Adipocyte (in vitro differentiated cells): ENCODE data around the gene HCFC2.

Experiments
- DNase-seq: peaks from one replicate; pipeline ENCODE4 v3.0.0-alpha.2; 2015; ENCODE audit warnings: low read depth
- H3K27me3 ChIP-seq: replicated peaks from 2 replicates; pipeline ENCODE4 v1.7.0; 2013; ENCODE audit warnings: mild to moderate bottlenecking, low read length, moderate library complexity; ENCODE audit not compliant: control insufficient read depth, insufficient read depth
- H3K36me3 ChIP-seq: 2 replicates; pipeline ENCODE4 v1.7.0; 2013; ENCODE audit warnings: low read length, mild to moderate bottlenecking, moderate library complexity; ENCODE audit not compliant: control insufficient read depth, insufficient read depth, severe bottlenecking
- H3K4me1 ChIP-seq: 2 replicates; pipeline ENCODE4 v1.7.0; 2013; ENCODE audit warnings: mild to moderate bottlenecking, low read length, moderate library complexity; ENCODE audit not compliant: control insufficient read depth, insufficient read depth
- H3K4me3 ChIP-seq: 2 replicates; pipeline ENCODE4 v1.7.0; 2013; ENCODE audit warnings: mild to moderate bottlenecking, low read length, moderate library complexity
- H3K9ac ChIP-seq: 2 replicates; pipeline ENCODE4 v1.7.0; 2013; ENCODE audit warnings: mild to moderate bottlenecking, low read length, moderate library complexity
- H3K9me3 ChIP-seq: 2 replicates; pipeline ENCODE4 v1.7.0; 2013; ENCODE audit warnings: mild to moderate bottlenecking, low read length, moderate library complexity; ENCODE audit not compliant: control insufficient read depth

The HCFC2 gene

GRCh38 chr12:104058802-104059201 lies 5.5 kb upstream of the HCFC2 start:
- DNase-seq = no peak

DNA sequence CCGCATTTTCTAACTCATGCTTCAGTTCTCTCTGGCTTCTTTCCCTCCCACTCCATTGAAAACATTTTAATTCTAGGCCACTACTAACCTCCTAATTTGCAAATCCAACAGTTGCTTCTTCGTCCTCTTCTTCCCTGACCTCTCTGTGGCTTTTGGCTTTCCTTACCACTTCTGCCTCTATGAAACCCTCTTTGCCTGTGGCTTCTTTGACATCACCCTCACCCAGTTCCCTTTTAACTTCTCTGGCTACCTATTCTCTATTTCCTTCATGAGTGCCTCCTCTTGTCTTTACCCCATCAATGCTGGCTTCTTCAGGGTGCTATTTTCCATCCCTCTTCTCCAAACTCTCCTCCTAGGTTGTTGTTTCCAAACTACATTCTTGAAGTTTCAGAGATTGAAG lies 4.4 kb upstream of the HCFC2 start:
- Histone ChIP-seq H3K9ac (no peak overlapping the region), H3K4me3 (no peak overlapping the region), H3K27me3 (no peaks in the 10 kb centered on the region), H3K9me3 (no peaks in the 10 kb centered on the region), H3K4me1 (peaks cover 17% of the 10 kb centered on the region), H3K36me3 (no peaks in the 10 kb centered on the region)
- DNase-seq = no peak

More at GRCh38 chr12:104058802-104059201, 5.5 kb upstream of the HCFC2 start:
- no peaks in the 10 kb centered on the region for H3K27me3 ChIP-seq
- H3K9me3 ChIP-seq = no peaks in the 10 kb centered on the region
- peaks cover 17% of the 10 kb centered on the region for H3K4me1 ChIP-seq
- H3K4me3 ChIP-seq = no peak overlapping the region
- H3K36me3 ChIP-seq = no peaks in the 10 kb centered on the region
- no peak overlapping the region for H3K9ac ChIP-seq

DNA sequence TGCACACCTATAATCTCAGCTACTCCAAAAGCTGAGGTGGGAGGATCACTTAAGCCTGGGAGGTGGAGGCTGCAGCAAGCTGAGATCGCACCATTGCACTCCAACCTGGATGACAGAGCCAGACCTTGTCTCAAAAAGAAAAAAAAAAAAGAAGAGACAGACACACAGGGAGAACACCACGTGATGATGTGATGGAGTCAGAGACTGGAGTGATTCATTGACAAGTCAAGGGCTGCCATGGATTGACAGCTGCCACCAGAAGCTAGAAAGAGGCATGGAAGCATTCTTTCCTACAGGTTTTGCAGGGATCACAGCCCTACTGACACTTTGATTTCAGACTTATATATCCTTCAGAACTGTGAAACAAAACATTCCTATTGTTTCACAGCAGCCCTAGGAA lies 3.5 kb upstream of the HCFC2 start:
- H3K36me3 ChIP-seq = no peaks in the 10 kb centered on the region
- peaks cover 17% of the 10 kb centered on the region for H3K4me1 ChIP-seq
- no peak overlapping the region for H3K9ac ChIP-seq
- DNase-seq = no peak
- H3K27me3 ChIP-seq = no peaks in the 10 kb centered on the region
- H3K4me3 ChIP-seq = no peak overlapping the region
- H3K9me3 ChIP-seq = no peaks in the 10 kb centered on the region

GRCh38 chr12:104063712-104064030 lies 660 bp upstream of the HCFC2 start:
- H3K27me3 ChIP-seq = no peaks in the 10 kb centered on the region
- no peak for DNase-seq
- H3K9me3 ChIP-seq = no peaks in the 10 kb centered on the region
- H3K36me3 ChIP-seq = peaks cover 11% of the 10 kb centered on the region
- peak overlapping the region; percentile 97 for H3K4me3 ChIP-seq
- peaks cover 15% of the 10 kb centered on the region for H3K4me1 ChIP-seq
- H3K9ac ChIP-seq = peak overlapping the region; percentile 94

GRCh38 chr12:104064842-104065427 lies 604 bp downstream of the HCFC2 start:
- H3K4me1 ChIP-seq = peaks cover 15% of the 10 kb centered on the region
- peak overlapping the region; percentile 97 for H3K4me3 ChIP-seq
- H3K9ac ChIP-seq = peak overlapping the region; percentile 94
- peak; percentile 64 for DNase-seq
- no peaks in the 10 kb centered on the region for H3K9me3 ChIP-seq
- no peaks in the 10 kb centered on the region for H3K27me3 ChIP-seq
- peaks cover 19% of the 10 kb centered on the region for H3K36me3 ChIP-seq

GRCh38 chr12:104072099-104072498 lies 7.8 kb downstream of the HCFC2 start:
- no peak for DNase-seq
- peaks cover 39% of the 10 kb centered on the region for H3K36me3 ChIP-seq
- no peak overlapping the region for H3K4me3 ChIP-seq
- H3K9ac ChIP-seq = no peak overlapping the region
- H3K4me1 ChIP-seq = no peaks in the 10 kb centered on the region
- no peaks in the 10 kb centered on the region for H3K9me3 ChIP-seq
- no peaks in the 10 kb centered on the region for H3K27me3 ChIP-seq

GRCh38 chr12:104073699-104074098 lies 9.4 kb downstream of the HCFC2 start:
- H3K4me3 ChIP-seq = no peak overlapping the region
- no peaks in the 10 kb centered on the region for H3K4me1 ChIP-seq
- H3K27me3 ChIP-seq = no peaks in the 10 kb centered on the region
- H3K9me3 ChIP-seq = no peaks in the 10 kb centered on the region
- H3K9ac ChIP-seq = no peak overlapping the region
- peaks cover 37% of the 10 kb centered on the region for H3K36me3 ChIP-seq
- DNase-seq = no peak

DNA sequence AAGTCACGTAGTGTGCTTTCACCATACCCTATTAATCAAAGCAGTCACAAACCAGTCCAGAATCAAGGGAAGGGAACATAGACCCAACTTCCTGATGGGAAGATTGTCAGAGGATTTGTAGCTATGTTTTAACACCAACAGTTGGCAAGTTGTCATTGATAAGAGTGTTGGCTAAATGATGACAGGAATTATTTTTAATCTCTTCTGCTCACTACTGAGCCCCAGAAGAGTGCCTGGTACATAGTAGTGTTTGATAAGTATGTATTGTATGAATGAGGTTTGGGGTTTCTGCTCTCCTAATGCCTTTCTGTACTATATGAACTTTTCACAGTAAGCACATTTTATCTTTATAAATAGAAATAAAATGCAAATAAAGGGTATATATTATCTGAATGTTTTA lies 14.7 kb downstream of the HCFC2 start:
- H3K9ac ChIP-seq = no peak overlapping the region
- no peak for DNase-seq

DNA sequence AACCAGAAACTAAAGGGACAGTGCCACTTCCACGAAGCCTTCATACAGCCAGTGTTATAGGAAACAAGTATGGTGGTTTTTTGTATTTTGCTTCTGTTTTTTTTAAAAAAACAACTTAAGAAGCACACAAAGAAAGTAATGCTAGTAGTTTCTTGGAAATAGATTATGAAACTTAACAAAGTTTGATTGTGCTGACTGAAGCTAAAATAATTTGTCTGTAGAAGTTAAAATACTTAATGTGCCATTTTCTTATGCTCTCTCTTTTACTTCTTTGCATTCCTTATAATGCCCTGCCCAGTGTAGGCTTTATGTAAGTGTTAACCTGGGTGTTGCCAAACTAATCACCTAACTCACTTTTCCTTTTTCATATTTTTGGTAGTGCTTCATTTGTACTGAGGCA lies 16.4 kb downstream of the HCFC2 start:
- Histone ChIP-seq H3K4me1 (no peaks in the 10 kb centered on the region), H3K27me3 (no peaks in the 10 kb centered on the region), H3K36me3 (peaks cover 69% of the 10 kb centered on the region), H3K4me3 (no peak overlapping the region), H3K9me3 (no peaks in the 10 kb centered on the region), H3K9ac (no peak overlapping the region)
- no peak for DNase-seq

More for the DNA sequence above, 14.7 kb downstream of the HCFC2 start:
- H3K4me1 ChIP-seq = no peaks in the 10 kb centered on the region
- H3K36me3 ChIP-seq = peaks cover 56% of the 10 kb centered on the region
- H3K27me3 ChIP-seq = no peaks in the 10 kb centered on the region
- no peak overlapping the region for H3K4me3 ChIP-seq
- no peaks in the 10 kb centered on the region for H3K9me3 ChIP-seq

DNA sequence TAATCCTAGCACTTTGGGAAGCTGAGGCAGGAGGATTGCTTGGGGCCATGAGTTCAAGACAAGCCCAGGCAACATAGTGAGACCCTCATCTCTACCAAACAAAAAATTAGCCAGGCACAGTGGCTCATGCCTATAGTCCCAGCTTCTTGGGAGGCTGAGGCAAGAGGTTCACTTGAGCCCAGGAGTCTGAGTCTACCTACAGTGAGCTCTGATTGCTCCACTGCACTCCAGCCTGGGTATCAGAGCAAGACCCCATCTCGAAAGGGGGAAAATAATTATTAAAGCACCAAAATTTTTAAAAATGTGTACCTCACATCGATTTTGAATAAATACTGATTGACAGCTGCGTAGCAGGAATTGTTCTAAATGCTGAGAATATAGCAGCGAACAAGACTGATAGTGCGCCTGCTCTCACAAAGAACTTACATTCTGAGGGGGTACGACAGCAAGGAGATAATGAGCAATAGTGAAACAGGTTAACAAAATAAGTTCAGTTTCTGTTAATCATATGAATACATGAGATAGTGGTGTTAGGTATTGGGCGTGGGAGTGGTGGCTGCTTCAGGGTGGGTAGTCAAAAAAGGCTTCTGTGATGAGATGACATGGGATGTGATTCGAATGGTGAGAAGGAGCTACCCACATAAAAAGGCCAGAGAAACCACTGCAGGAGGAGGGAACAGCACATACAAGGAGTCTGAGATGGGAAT lies 19.6 kb downstream of the HCFC2 start:
- Histone ChIP-seq H3K4me3 (no peak overlapping the region), H3K27me3 (no peaks in the 10 kb centered on the region), H3K9ac (no peak overlapping the region), H3K36me3 (peaks cover 86% of the 10 kb centered on the region), H3K4me1 (no peaks in the 10 kb centered on the region), H3K9me3 (no peaks in the 10 kb centered on the region)
- no peak for DNase-seq

GRCh38 chr12:104090685-104091084 lies 26.4 kb downstream of the HCFC2 start:
- DNase-seq = no peak
- Histone ChIP-seq H3K4me1 (no peaks in the 10 kb centered on the region), H3K4me3 (no peak overlapping the region), H3K9ac (no peak overlapping the region), H3K27me3 (no peaks in the 10 kb centered on the region), H3K36me3 (peaks cover 89% of the 10 kb centered on the region), H3K9me3 (no peaks in the 10 kb centered on the region)

GRCh38 chr12:104091136-104091535 lies 26.8 kb downstream of the HCFC2 start:
- H3K9me3 ChIP-seq = no peaks in the 10 kb centered on the region
- no peaks in the 10 kb centered on the region for H3K27me3 ChIP-seq
- H3K9ac ChIP-seq = no peak overlapping the region
- H3K4me3 ChIP-seq = no peak overlapping the region
- H3K36me3 ChIP-seq = peaks cover 89% of the 10 kb centered on the region
- no peaks in the 10 kb centered on the region for H3K4me1 ChIP-seq
- no peak for DNase-seq
